Activated B cell treated with CpG ODN at 0.5 μM for 24 hours (primary cell): Measurements from ENCODE around the gene COL23A1. TPM values are rescaled to one million over a fixed set of nuclear protein-coding genes. Genes with fewer than 3 reads are reported as not detected.

Source experiments
- ATAC-seq: fragments of 200-7000 bp; cut with Tn5 transposase; one replicate; pipeline ENCODE4 v1.10.0; 2021; ENCODE audit warnings: low read depth, mild to moderate bottlenecking, moderate library complexity
- CTCF ChIA-PET: fragments of 350-600 bp; sonication (Branson Sonifier 250); formaldehyde crosslinking; loops from one replicate; lab custom pipeline; 2021; ENCODE audit warnings: antibody characterized with exemption; lab: Charles Lee
- POLR2A ChIA-PET: fragments of 350-600 bp; sonication (Branson Sonifier 250); formaldehyde crosslinking; loops from one replicate; lab custom pipeline; 2021; ENCODE audit warnings: antibody characterized with exemption; lab: Charles Lee
- DNase-seq: peaks from one replicate; pipeline ENCODE4 v3.0.0; 2022
- H3K27ac Mint-ChIP-seq: one replicate; pipeline ENCODE4 v1.8.0; 2020; ENCODE audit warnings: mixed read lengths
- H3K27me3 Mint-ChIP-seq: one replicate; pipeline ENCODE4 v1.8.0; 2021; ENCODE audit warnings: mixed read lengths
- H3K36me3 Mint-ChIP-seq: one replicate; pipeline ENCODE4 v1.8.0; 2021; ENCODE audit warnings: low read depth, mixed read lengths
- H3K4me1 Mint-ChIP-seq: one replicate; pipeline ENCODE4 v1.8.0; 2021; ENCODE audit warnings: mixed read lengths
- H3K4me3 Mint-ChIP-seq: one replicate; pipeline ENCODE4 v1.8.0; 2020; ENCODE audit warnings: mild to moderate bottlenecking, mixed read lengths
- H3K9me3 Mint-ChIP-seq: one replicate; pipeline ENCODE4 v1.8.0; 2020; ENCODE audit warnings: mixed read lengths
- intact Hi-C: fragments of 100-400 bp; cut with micrococcal nuclease; formaldehyde crosslinking; loops from one replicate; pipeline ENCODE4 v1.15.1; 2024
- total RNA-seq: library from RNA; stranded (reverse); gene quantifications from 2 replicates; pipeline ENCODE4 v1.2.3, GENCODE V29; 2022
- TF ChIP-seq, protein P1 (sequence below): fragments of 200-600 bp; IDR thresholded peaks from one replicate; pipeline ENCODE4 v1.8.0; 2022; ENCODE audit warnings: antibody characterized with exemption, mild to moderate bottlenecking

COL23A1 gene
- total RNA-seq, 1 donor from 2014 or later: not detected

DNA sequence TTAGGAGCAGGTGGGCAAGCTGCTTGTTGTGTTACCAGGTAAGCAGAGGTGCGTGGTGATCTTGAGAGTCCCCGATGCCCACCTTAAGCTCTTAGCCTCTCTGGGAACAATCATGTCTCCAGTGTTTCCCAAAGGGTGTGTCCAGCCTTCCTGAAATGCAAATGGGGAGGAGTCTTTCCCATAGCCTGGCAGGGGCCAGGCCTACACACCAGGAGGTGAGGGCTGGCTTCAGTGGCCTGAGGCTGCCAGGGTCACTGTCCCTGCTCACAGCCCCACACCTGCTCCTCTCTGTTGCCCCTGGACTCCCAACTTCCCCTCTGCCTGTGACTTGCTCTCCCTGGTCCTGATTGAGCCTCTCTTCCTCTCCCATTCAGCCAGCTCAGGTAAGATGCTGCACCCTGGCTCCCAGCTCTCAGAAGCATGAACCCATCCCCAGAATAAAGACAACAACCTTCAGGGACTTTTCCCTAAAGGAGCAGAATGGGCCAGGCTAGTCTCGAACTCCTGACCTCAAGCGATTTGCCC lies 291.8 kb downstream of the COL23A1 start:
- no peak overlapping the region for H3K27ac Mint-ChIP-seq
- peaks cover 10% of the 10 kb centered on the region for H3K9me3 Mint-ChIP-seq
- H3K4me3 Mint-ChIP-seq: no peak overlapping the region
- H3K27me3 Mint-ChIP-seq: no peaks in the 10 kb centered on the region
- TF ChIP-seq, protein P1, sequence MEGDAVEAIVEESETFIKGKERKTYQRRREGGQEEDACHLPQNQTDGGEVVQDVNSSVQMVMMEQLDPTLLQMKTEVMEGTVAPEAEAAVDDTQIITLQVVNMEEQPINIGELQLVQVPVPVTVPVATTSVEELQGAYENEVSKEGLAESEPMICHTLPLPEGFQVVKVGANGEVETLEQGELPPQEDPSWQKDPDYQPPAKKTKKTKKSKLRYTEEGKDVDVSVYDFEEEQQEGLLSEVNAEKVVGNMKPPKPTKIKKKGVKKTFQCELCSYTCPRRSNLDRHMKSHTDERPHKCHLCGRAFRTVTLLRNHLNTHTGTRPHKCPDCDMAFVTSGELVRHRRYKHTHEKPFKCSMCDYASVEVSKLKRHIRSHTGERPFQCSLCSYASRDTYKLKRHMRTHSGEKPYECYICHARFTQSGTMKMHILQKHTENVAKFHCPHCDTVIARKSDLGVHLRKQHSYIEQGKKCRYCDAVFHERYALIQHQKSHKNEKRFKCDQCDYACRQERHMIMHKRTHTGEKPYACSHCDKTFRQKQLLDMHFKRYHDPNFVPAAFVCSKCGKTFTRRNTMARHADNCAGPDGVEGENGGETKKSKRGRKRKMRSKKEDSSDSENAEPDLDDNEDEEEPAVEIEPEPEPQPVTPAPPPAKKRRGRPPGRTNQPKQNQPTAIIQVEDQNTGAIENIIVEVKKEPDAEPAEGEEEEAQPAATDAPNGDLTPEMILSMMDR: no peak
- H3K4me1 Mint-ChIP-seq: no peaks in the 10 kb centered on the region
- no peak for ATAC-seq
- DNase-seq: no peak
- POLR2A ChIA-PET: no interaction called here
- CTCF ChIA-PET: no interaction called here
- intact Hi-C loops: no loop called here
- H3K36me3 Mint-ChIP-seq: no peaks in the 10 kb centered on the region

DNA sequence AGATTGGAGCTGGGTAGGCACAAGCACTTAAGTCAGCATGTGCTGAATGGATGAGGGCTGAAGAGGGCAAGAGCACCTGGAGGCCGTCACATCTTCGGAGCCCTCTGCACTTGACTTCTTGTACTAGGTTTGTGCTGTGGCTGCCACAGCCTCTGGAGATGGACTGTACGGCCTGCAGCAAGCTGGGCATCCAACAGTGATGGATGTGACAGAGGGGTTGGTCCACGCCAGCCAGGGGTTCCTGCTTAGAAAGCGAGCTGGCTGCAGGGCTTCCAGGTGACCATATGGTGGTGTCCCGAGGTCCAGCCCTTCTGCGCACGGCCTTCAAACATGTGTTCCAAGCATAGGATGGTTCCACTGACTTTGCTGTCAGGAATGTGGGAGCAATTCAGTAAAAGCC lies 292.4 kb downstream of the COL23A1 start:
- POLR2A ChIA-PET: no interaction called here
- DNase-seq (no peak), ATAC-seq (no peak)

DNA sequence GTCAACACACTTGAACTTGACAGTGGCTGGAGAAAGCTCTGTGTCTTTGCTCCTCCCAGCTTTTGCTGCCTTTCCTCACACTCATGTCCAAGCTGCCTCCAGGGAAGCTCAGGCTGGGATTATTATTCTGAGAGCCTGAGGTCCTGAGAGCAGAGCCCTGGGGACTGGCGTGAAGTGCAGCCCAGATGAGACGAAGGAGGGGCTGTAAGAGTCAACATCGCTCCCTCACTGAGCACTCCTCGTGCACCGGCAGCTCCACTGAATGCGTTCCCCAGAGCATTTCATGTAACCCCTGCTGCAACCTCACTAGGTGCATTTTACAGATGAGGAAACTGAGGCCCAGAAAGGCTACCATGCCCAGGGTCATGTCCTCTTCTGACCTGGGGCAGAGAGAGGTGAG lies 294.1 kb downstream of the COL23A1 start:
- Mint-ChIP-seq H3K4me3 (no peak overlapping the region), H3K27ac (no peak overlapping the region), H3K27me3 (peaks cover 11% of the 10 kb centered on the region), H3K4me1 (no peaks in the 10 kb centered on the region), H3K9me3 (peaks cover 7% of the 10 kb centered on the region), H3K36me3 (no peaks in the 10 kb centered on the region)
- intact Hi-C loops: no loop called here
- ChIA-PET POLR2A (no interaction called here), CTCF (no interaction called here)
- DNase-seq: no peak
- ATAC-seq: no peak
- TF ChIP-seq, protein P1: no peak

More for the DNA sequence above, 292.4 kb downstream of the COL23A1 start:
- Mint-ChIP-seq H3K4me1 (no peaks in the 10 kb centered on the region), H3K27ac (no peak overlapping the region), H3K36me3 (no peaks in the 10 kb centered on the region), H3K4me3 (no peak overlapping the region), H3K9me3 (peaks cover 10% of the 10 kb centered on the region), H3K27me3 (peaks cover under 1% of the 10 kb centered on the region)
- CTCF ChIA-PET: no interaction called here
- TF ChIP-seq, protein P1: no peak
- intact Hi-C loops: no loop called here

DNA sequence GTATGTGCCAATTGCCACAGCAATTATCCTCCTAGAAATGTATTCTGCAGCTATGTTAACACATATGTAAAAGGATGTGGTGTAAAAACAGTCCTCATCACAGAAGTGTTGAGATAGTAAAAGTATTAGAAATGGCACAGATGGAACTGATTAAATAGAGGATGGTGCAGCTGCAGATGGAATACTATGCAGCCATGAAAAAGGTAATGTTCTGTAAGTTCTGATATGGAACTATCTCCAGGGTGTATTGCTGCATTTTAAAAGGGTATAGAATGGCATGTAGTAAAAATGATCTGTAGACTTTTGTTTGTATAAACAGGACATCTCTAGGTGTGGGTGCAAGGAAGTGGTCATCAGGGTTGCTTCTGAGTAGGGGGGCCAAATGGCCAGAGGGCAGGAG lies 294.6 kb downstream of the COL23A1 start:
- Mint-ChIP-seq H3K27me3 (peaks cover 13% of the 10 kb centered on the region), H3K4me1 (no peaks in the 10 kb centered on the region), H3K9me3 (peaks cover 4% of the 10 kb centered on the region), H3K27ac (no peak overlapping the region), H3K4me3 (no peak overlapping the region), H3K36me3 (no peaks in the 10 kb centered on the region)
- CTCF ChIA-PET: no interaction called here
- POLR2A ChIA-PET: no interaction called here
- no peak for ATAC-seq
- intact Hi-C loops: no loop called here
- TF ChIP-seq, protein P1: no peak
- DNase-seq: no peak

DNA sequence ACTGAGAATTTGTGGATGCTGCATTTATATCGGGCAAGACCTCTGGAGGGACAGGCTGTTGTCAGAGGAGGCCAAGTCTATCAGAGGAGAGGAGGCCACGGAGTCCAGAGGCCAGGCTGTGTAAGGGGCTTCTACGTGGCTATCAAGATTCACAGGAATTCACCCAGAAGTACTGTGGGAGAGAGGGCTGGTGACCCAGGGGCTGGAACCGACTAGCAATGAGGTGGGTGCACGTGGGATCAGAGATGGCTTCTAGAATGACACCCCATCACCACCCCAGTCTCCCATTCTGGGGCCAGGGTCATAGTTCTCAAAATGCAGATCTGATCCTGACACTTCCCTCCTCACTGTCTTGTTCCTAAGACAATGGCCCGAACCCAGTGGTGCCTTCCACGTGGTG lies 296.4 kb downstream of the COL23A1 start:
- H3K27me3 Mint-ChIP-seq: peaks cover 22% of the 10 kb centered on the region
- no peaks in the 10 kb centered on the region for H3K4me1 Mint-ChIP-seq
- ChIA-PET CTCF (no interaction called here), POLR2A (no interaction called here)
- H3K4me3 Mint-ChIP-seq: no peak overlapping the region
- intact Hi-C loops: no loop called here
- no peaks in the 10 kb centered on the region for H3K36me3 Mint-ChIP-seq
- H3K27ac Mint-ChIP-seq: no peak overlapping the region
- peaks cover 4% of the 10 kb centered on the region for H3K9me3 Mint-ChIP-seq
- TF ChIP-seq, protein P1: no peak
- no peak for ATAC-seq
- DNase-seq: no peak
